GM18505 (cell line): Measurements from ENCODE around the gene MFSD6L.

Experiments
- ATAC-seq: cut with Tn5 transposase; IDR thresholded peaks from one replicate; pipeline ENCODE4 v1.9.1; 2021; ENCODE audit not compliant: unreplicated experiment
- POLR2A ChIP-seq: IDR thresholded peaks from 4 replicates; pipeline ENCODE4 v1.6.1; 2011; ENCODE audit warnings: borderline replicate concordance; ENCODE audit not compliant: insufficient read depth, insufficient read length; ENCODE audit errors: extremely low read depth

MFSD6L gene

DNA sequence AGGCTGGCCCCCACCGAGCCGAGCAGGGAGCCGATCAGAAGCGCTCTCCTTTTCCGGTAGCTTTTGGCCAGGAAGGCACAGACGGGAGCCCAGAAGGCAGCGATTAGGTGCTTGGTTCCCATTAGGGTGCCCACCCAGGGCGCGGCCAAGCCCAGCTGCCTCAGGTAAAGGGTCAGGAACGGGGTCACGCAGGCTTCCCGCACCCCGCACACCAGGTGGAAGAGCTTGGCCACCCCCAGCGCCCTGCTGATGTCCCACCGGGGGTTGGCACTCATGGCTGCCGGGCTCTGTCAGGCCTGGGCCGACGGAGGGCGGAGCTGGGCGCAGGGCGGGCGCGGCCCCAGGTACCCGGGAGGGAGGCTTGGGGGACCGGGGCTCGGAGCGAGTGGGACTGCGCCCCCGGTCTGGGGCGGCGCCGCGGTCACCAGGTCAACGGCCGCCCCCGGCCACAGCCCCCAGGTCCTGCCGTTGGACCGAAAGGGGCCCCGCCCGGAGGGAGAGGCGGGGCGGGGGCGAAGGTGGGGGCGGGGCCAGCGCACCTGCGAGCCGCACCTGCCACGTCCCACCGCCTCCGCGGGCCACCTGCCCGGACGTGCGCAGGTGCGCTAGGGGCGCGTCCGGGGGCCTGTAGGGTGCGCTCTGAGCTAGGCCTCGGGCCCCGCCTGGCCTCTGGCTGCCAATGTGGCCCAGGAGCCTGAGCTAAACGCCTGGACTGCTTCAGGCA is at the start of gene MFSD6L:
Gene MFSD6L (minus strand): TSS at position 520 of the 724 bp plus-strand sequence. CDS start 245 bp downstream, at position 275.
- TF ChIP-seq POLR2A, result no peak
- ATAC-seq, result no peak

GRCh38 chr17:8847891-8848290 is 48.7 kb upstream of the MFSD6L start:
- no peak for ATAC-seq

DNA sequence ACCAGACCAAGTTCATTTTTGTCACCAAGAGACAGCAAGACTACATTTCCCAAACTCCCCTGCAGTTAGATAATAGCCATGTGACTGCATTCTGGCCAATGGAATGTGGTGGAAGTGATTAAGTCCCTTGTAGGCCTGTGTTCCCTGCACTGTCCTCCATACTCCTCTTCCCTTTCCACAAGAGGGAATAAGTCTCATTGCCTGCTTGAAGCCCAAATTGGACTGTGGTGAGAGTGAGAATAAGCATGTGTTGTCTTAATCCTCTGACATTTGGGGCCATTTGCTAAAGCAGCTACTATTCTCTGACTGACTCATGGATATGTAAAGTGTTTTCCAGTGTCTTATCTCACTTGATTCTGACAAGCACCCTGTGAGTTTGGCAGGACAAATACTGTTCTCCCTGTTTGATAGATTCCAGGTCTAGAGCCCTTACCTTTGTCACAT is 47.6 kb upstream of the MFSD6L start:
- no peak for ATAC-seq
- TF ChIP-seq POLR2A, result no peak

More at GRCh38 chr17:8847891-8848290, 48.7 kb upstream of the MFSD6L start:
- TF ChIP-seq POLR2A, result no peak

DNA sequence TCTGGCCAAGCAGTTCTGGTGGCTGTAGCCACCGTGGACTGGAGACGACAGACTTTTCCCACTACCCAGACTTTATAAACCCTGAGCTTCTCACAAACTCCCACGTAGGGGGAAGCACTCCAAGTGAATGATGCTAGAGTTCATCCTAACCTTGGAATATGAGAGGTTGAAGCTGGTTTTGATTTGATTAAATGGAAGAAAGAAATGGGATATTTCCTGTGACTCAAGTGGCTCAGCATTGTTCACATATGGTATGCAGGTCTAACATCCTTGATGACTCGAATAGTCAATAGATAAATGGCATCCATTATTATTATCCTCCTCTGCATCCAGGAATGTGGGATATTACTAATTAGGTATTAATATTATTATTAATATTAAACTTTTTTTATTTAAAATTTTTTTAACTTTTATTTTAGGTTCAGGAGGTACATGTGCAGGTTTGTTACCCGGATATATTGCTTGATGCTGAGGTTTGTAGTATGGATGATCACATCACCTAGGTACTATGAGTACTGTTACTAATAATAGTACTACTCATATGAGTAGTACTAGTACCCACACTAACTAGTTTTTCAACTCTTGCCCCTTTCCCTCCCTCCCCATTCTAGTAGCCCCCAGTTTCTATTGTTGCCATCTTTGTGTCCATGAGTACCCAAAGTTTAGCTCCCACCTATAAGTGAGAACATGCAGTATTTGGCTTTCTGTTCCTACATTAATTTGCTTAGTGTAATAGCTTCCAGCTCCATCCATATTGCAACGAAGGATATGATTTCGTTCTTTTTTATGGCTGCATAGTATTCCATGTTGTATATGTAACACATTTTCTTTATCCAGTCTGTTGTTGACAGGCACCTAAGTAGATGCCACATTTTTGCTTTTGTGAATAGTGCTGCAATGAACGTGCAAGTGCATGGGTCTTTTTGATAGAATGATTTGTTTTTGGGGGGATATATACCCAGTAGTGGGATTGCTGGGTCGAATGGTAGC is 45.4 kb upstream of the MFSD6L start:
- TF ChIP-seq POLR2A, result no peak
- ATAC-seq, result no peak

DNA sequence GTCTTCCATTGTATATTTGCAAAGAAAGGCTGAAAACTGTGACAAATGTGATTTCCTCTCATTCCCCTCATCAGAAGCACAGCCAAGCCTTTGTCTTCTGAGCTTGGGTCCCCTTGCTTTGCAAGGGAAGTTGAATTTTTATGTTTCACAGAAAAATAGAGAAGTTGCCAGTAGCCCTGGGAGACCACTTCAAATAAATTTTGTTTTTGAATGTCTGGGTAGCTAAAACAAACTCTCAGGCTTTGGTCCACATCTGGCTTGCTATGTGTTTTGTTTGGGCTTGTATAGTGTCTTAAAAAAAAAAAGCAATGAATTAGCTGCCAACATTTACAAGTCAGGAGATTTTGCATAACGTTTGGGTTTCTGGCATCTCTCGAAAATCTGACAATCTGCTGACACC is 44.2 kb upstream of the MFSD6L start:
- no peak for TF ChIP-seq POLR2A
- ATAC-seq, result no peak

GRCh38 chr17:8841844-8842243 is 42.7 kb upstream of the MFSD6L start:
- TF ChIP-seq POLR2A, result no peak
- no peak for ATAC-seq

DNA sequence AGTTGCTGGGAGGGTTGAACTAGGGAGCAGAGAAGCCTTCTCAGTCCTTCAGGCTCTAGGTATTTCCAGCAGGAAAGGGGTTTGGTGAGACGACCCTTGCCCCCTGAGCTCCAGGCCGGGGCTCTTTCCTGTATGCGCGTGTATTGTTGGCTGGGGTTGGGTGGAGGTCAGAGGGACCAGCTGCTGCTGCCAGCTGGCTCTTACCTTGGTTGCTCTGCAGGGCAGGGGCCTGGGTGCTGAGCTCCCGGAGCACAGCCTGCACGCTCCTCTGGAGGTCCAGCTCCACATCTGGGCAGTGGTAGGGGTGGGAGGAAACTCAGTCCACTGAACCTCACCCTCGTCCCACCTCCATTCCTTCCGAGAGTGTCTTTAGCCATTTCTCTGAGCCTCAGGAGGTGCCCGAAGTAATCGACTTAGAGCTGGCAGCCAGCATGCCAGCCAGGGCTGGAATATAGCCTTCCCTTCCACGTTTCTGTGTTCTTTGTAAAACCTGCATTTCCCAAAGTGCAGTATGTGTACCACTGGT is 40.3 kb upstream of the MFSD6L start:
- ATAC-seq, result no peak
- TF ChIP-seq POLR2A, result peak; percentile 18

DNA sequence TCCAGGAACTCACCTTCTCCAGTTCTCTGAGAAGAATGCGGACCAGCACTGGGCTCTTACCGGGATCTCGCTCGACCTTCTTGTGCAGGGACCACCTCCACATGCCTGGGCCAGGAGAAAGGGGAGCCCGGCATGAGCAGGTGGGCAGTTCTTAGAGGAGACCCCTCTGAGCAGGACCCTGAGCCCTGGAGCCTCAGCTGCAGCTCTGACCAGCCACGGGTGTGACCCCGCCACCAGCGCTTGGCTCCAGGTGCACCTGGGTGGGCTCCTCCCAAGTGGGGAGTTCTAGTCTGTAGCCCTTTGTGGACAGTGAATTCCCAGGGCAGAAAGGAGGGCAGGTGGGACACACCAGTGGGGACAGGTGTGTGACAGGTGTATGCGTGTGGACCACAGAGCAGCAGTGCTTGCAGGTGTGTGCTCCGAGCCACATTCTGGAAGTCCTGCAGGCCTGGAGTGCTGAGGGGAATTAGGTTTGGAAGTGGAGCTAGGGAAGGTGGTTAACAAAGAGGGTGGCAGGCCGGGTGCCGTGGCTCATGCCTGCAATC is 39.5 kb upstream of the MFSD6L start:
- no peak for ATAC-seq

DNA sequence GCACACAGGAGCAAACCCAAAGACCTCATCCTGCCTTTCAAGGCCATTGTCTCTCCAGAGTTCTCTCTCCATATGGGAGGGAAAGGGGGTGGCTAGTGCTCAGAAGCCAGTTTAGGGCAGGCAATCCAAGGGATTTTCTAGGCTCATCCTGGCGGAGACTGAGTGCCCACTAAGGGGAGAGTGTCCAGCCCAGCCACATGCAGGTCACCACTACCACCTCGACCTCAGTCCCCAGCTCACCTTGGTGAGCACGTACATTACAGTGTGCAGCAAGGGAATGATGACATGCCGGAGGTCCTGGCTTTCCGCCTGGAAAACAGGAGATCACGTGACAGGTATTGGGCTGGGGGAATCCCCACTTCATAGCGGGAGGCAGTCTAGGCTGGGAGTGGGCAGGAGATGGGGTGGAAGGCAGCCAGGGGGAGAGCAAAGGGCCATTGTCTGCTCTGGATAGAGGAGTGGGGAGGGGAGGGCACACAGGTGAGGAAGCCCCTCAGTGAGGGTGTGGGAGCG is 38.5 kb upstream of the MFSD6L start:
- TF ChIP-seq POLR2A, result no peak
- no peak for ATAC-seq

More for the DNA sequence above, 39.5 kb upstream of the MFSD6L start:
- TF ChIP-seq POLR2A, result no peak

DNA sequence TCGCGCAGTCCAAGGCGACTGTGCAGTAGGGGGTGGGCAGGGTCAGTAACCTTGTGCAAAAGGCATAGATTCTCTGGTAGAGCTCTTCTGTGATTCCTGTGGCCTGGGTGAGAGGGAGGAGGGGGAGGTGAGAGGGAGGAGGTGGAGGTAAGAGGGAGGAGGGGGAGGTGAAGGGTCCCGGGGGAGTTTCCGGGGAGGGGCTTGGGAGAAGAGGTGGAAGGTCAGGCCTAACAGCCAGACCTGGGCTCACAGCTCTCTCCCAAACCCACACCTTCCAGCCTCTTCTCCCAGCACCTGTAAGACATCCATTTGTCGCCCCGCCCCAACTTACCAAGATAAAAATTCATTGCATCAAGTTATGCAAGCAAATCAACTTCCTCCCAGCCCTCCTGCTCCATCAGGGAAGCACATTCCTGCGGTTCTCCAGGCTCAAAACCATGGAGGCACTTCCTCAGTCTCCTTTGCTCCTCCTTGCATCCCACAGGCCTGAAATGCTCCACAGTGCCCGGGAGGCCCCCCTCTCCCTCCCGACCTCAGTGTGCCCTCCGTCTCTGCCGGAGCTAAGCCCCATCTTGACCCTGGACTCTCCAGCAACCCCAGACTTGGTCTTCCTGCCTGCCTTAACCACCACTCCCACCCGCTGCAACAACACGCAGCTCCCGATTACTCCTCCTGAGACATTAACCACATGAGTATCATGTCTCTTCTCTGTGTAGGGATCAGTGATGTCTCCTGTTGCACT is 37.8 kb upstream of the MFSD6L start:
- no peak for ATAC-seq
- no peak for TF ChIP-seq POLR2A

- ATAC-seq, result no peak
These were observed 36.6 kb upstream of the MFSD6L start for GRCh38 chr17:8835631-8836364.

DNA sequence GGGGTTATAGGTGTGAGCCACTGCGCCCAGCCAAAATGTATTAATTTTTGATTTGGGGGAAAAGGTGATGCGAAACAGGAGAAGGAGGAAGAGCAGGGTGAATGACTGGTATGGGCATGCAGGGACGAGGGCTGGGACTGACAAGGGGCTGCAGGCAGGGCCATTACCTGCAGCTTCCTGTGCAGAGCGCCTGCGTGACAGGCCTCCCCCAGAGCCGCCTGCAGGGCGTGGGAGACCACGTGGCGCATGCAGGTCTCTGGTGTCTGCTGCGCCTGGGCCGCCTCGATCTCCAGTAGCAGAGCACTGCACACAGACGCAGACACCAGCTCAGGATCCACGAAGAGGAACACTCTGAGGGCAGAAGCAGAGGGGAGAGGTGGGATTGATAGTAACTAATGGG is 35.9 kb upstream of the MFSD6L start:
- TF ChIP-seq POLR2A, result no peak
- ATAC-seq, result no peak

More at GRCh38 chr17:8835631-8836364, 36.6 kb upstream of the MFSD6L start:
- TF ChIP-seq POLR2A, result no peak
